ENCODE measurements around the gene FYCO1.
"Not testable (repeated sequence)": the region's sequence is repeated elsewhere in the genome, so short reads cannot be mapped to it uniquely, and the experiment has no call there.

DNA sequence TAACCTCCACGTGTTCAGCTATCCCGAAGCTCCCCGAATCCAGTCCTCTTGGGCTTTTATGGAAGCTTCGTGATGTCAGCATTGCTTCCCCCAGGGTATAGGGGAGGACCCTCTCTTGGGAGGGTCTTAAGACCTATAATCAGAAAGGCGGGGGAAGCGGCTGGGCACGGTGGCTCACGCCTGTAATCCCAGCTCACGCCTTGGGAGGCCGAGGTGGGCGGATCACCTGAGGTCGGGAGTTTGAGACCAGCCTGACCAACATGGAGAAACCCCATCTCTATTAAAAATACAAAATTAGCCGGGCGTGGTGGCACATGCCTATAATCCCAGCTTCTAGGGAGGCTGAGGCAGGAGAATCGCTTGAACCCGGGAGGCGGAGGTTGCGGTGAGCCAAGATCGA, 1.9 kb upstream of the FYCO1 start:
- TF ChIP-seq, protein P1, sequence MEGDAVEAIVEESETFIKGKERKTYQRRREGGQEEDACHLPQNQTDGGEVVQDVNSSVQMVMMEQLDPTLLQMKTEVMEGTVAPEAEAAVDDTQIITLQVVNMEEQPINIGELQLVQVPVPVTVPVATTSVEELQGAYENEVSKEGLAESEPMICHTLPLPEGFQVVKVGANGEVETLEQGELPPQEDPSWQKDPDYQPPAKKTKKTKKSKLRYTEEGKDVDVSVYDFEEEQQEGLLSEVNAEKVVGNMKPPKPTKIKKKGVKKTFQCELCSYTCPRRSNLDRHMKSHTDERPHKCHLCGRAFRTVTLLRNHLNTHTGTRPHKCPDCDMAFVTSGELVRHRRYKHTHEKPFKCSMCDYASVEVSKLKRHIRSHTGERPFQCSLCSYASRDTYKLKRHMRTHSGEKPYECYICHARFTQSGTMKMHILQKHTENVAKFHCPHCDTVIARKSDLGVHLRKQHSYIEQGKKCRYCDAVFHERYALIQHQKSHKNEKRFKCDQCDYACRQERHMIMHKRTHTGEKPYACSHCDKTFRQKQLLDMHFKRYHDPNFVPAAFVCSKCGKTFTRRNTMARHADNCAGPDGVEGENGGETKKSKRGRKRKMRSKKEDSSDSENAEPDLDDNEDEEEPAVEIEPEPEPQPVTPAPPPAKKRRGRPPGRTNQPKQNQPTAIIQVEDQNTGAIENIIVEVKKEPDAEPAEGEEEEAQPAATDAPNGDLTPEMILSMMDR (IDR thresholded peaks at IDR 0.05; ENCODE audit: insufficient read depth, low read length) = not testable (repeated sequence)
- TF ChIP-seq, protein P2, sequence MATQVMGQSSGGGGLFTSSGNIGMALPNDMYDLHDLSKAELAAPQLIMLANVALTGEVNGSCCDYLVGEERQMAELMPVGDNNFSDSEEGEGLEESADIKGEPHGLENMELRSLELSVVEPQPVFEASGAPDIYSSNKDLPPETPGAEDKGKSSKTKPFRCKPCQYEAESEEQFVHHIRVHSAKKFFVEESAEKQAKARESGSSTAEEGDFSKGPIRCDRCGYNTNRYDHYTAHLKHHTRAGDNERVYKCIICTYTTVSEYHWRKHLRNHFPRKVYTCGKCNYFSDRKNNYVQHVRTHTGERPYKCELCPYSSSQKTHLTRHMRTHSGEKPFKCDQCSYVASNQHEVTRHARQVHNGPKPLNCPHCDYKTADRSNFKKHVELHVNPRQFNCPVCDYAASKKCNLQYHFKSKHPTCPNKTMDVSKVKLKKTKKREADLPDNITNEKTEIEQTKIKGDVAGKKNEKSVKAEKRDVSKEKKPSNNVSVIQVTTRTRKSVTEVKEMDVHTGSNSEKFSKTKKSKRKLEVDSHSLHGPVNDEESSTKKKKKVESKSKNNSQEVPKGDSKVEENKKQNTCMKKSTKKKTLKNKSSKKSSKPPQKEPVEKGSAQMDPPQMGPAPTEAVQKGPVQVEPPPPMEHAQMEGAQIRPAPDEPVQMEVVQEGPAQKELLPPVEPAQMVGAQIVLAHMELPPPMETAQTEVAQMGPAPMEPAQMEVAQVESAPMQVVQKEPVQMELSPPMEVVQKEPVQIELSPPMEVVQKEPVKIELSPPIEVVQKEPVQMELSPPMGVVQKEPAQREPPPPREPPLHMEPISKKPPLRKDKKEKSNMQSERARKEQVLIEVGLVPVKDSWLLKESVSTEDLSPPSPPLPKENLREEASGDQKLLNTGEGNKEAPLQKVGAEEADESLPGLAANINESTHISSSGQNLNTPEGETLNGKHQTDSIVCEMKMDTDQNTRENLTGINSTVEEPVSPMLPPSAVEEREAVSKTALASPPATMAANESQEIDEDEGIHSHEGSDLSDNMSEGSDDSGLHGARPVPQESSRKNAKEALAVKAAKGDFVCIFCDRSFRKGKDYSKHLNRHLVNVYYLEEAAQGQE (IDR thresholded peaks at IDR 0.05; ENCODE audit: insufficient replicate concordance, low read depth) = not testable (repeated sequence)
- not testable (repeated sequence) for TF ChIP-seq POLR2AphosphoS5 (IDR thresholded peaks at IDR 0.05; ENCODE audit: low read depth); SPI1 (IDR thresholded peaks at IDR 0.05; ENCODE audit: borderline replicate concordance, low read depth)

Measured in HL-60 (cell line).